Measurements from ENCODE around the gene ALDH4A1. TPM values are rescaled to one million over a fixed set of nuclear protein-coding genes. Genes with fewer than 3 reads are reported as not detected.

ALDH4A1 gene
- total RNA-seq, 2 experiments from 2014 or later = 0.61 to 0.71 TPM

- H3K4me3 Mint-ChIP-seq = no peak overlapping the region
- POLR2A ChIA-PET = no interaction called here
- no peaks in the 10 kb centered on the region for H3K36me3 ChIP-seq (ENCODE audit: insufficient read depth, low read length)
- no peaks in the 10 kb centered on the region for H3K9me3 ChIP-seq (ENCODE audit: control insufficient read depth in 1 of 2, insufficient read depth in 1 of 2, low read length in 2 of 2)
- no peak overlapping the region for H3K4me3 ChIP-seq (ENCODE audit: low read length)
- H3K27ac Mint-ChIP-seq = no peak overlapping the region
- no peak overlapping the region for H3K27ac ChIP-seq (ENCODE audit: low read depth in 1 of 2, low read length in 2 of 2)
- H3K9me3 Mint-ChIP-seq = no peaks in the 10 kb centered on the region
- CTCF ChIA-PET = interaction anchor here (3.3 kb wide), 1 partner anchor 28 kb away, joined by 25 read pairs; no protein-coding TSS in a partner anchor
- H3K4me1 Mint-ChIP-seq (ENCODE audit: low read depth) = no peaks in the 10 kb centered on the region
- ATAC-seq (ENCODE audit: poor library complexity) (no peak), DNase-seq (no peak)
- no peaks in the 10 kb centered on the region for H3K27me3 ChIP-seq (ENCODE audit: control insufficient read depth in 1 of 2, insufficient read depth in 2 of 2, low read length in 2 of 2)
- no peaks in the 10 kb centered on the region for H3K4me1 ChIP-seq (ENCODE audit: insufficient read depth, low read length)
- no peaks in the 10 kb centered on the region for H3K27me3 Mint-ChIP-seq
- intact Hi-C loops (cut with DNase I, micrococcal nuclease) = loop anchor here in 1 of 2 experiments (2.0 kb wide), 2 partner anchors 21 to 355 kb away; no protein-coding TSS in a partner anchor
- no peaks in the 10 kb centered on the region for H3K36me3 Mint-ChIP-seq (ENCODE audit: low read depth)
- TF ChIP-seq CTCF (IDR thresholded peaks at IDR 0.05) = no peak
Measured at GRCh38 chr1:18885311-18886002, 16.9 kb downstream of the ALDH4A1 start.

GRCh38 chr1:18884727-18885126 lies 17.6 kb downstream of the ALDH4A1 start:
- Mint-ChIP-seq H3K27me3 (no peaks in the 10 kb centered on the region), H3K27ac (no peak overlapping the region), H3K9me3 (no peaks in the 10 kb centered on the region), H3K4me3 (no peak overlapping the region), H3K4me1 (ENCODE audit: low read depth) (no peaks in the 10 kb centered on the region), H3K36me3 (ENCODE audit: low read depth) (no peaks in the 10 kb centered on the region)
- ATAC-seq (ENCODE audit: poor library complexity) (no peak), DNase-seq (no peak)
- intact Hi-C loops (cut with DNase I, micrococcal nuclease) = loop anchor here (1.0 to 5.0 kb wide), 6 partner anchors 22 to 357 kb away; no protein-coding TSS in a partner anchor
- Histone ChIP-seq H3K36me3 (ENCODE audit: insufficient read depth, low read length) (no peaks in the 10 kb centered on the region), H3K4me1 (ENCODE audit: insufficient read depth, low read length) (no peaks in the 10 kb centered on the region), H3K27ac (ENCODE audit: low read depth in 1 of 2, low read length in 2 of 2) (no peak overlapping the region), H3K27me3 (ENCODE audit: control insufficient read depth in 1 of 2, insufficient read depth in 2 of 2, low read length in 2 of 2) (no peaks in the 10 kb centered on the region), H3K4me3 (ENCODE audit: low read length) (no peak overlapping the region), H3K9me3 (ENCODE audit: control insufficient read depth in 1 of 2, insufficient read depth in 1 of 2, low read length in 2 of 2) (no peaks in the 10 kb centered on the region)
- ChIA-PET CTCF (interaction anchor here (1.0 to 3.3 kb wide), 13 partner anchors 9 to 229 kb away, joined by 3 to 25 read pairs (median 6); no protein-coding TSS in a partner anchor), POLR2A (interaction anchor here (0.9 to 1.4 kb wide), 2 partner anchors 42 to 88 kb away, joined by 3 to 6 read pairs; no protein-coding TSS in a partner anchor)
- TF ChIP-seq CTCF (IDR thresholded peaks at IDR 0.05) = no peak

GRCh38 chr1:18884419-18884717 lies 18.0 kb downstream of the ALDH4A1 start:
- Histone ChIP-seq H3K4me3 (ENCODE audit: low read length) (no peak overlapping the region), H3K27ac (ENCODE audit: low read depth in 1 of 2, low read length in 2 of 2) (no peak overlapping the region), H3K4me1 (ENCODE audit: insufficient read depth, low read length) (no peaks in the 10 kb centered on the region), H3K9me3 (ENCODE audit: control insufficient read depth in 1 of 2, insufficient read depth in 1 of 2, low read length in 2 of 2) (no peaks in the 10 kb centered on the region), H3K27me3 (ENCODE audit: control insufficient read depth in 1 of 2, insufficient read depth in 2 of 2, low read length in 2 of 2) (no peaks in the 10 kb centered on the region), H3K36me3 (ENCODE audit: insufficient read depth, low read length) (no peaks in the 10 kb centered on the region)
- Mint-ChIP-seq H3K4me1 (ENCODE audit: low read depth) (no peaks in the 10 kb centered on the region), H3K27me3 (no peaks in the 10 kb centered on the region), H3K27ac (no peak overlapping the region), H3K4me3 (no peak overlapping the region), H3K36me3 (ENCODE audit: low read depth) (no peaks in the 10 kb centered on the region), H3K9me3 (no peaks in the 10 kb centered on the region)
- DNase-seq (no peak), ATAC-seq (ENCODE audit: poor library complexity) (no peak)
- ChIA-PET POLR2A (interaction anchor here (0.9 to 1.4 kb wide), 2 partner anchors 42 to 88 kb away, joined by 3 to 6 read pairs; no protein-coding TSS in a partner anchor), CTCF (interaction anchor here (1.0 to 3.3 kb wide), 13 partner anchors 9 to 230 kb away, joined by 3 to 25 read pairs (median 6); no protein-coding TSS in a partner anchor)
- peak; percentile 41 for TF ChIP-seq CTCF (IDR thresholded peaks at IDR 0.05)
- intact Hi-C loops (cut with DNase I, micrococcal nuclease) = loop anchor here (1.0 to 5.0 kb wide), 6 partner anchors 22 to 357 kb away; no protein-coding TSS in a partner anchor

Data from CD4-positive, alpha-beta T cell (primary cell).